ENCODE results near the gene CSNK1A1L.

The CSNK1A1L gene

DNA sequence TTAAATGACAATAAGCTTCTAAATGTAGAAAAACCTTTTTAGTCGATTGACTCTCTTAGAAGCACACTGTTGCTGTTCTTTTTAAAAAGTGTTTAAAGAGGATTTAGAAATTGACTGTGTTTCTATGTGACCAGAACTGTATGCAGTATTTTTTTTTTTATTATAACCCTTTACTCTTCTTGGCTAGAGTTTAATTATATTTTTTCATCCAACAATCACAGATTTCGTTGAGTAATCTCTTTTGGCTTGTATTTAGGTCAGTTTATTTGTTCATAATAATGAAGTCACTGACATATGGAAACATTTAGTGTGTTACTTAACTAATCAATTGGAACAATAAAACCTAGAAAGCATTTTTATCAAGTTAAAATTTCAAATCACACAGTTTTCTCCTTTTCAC lies 19.9 kb downstream of the CSNK1A1L start:
- H3K36me3 ChIP-seq, result no peaks in the 10 kb centered on the region
- no peaks in the 10 kb centered on the region for H3K27me3 ChIP-seq
- H3K4me1 ChIP-seq, result no peaks in the 10 kb centered on the region
- intact Hi-C loops (cut with DNase I; ENCODE audit: low total_unique reads), result no loop called here
- DNase-seq, result no peak
- TF ChIP-seq, protein P1, sequence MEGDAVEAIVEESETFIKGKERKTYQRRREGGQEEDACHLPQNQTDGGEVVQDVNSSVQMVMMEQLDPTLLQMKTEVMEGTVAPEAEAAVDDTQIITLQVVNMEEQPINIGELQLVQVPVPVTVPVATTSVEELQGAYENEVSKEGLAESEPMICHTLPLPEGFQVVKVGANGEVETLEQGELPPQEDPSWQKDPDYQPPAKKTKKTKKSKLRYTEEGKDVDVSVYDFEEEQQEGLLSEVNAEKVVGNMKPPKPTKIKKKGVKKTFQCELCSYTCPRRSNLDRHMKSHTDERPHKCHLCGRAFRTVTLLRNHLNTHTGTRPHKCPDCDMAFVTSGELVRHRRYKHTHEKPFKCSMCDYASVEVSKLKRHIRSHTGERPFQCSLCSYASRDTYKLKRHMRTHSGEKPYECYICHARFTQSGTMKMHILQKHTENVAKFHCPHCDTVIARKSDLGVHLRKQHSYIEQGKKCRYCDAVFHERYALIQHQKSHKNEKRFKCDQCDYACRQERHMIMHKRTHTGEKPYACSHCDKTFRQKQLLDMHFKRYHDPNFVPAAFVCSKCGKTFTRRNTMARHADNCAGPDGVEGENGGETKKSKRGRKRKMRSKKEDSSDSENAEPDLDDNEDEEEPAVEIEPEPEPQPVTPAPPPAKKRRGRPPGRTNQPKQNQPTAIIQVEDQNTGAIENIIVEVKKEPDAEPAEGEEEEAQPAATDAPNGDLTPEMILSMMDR (IDR thresholded peaks at IDR 0.05), result no peak
- no peak overlapping the region for H3K27ac ChIP-seq
- no peaks in the 10 kb centered on the region for H3K9me3 ChIP-seq
- no peak overlapping the region for H3K4me3 ChIP-seq

DNA sequence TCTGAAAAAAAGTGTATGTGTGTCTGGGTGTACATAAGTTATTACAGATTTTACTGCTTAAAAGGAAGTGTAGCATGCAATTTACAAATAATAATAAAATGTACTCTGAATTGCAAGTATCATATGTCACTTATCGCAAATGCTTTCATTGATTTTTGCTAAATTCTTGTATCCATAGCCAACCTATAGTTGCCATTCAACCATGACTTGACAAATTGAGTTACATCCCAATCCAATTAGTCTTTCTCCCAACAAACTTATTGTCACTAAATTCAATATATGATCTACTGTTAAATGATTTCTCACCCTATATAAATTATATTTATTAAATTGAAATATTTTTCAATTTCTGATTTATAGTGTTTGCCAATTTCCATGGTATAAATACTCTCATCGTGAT lies 28.6 kb downstream of the CSNK1A1L start:
- Histone ChIP-seq H3K27me3 (no peaks in the 10 kb centered on the region), H3K9me3 (no peaks in the 10 kb centered on the region), H3K36me3 (no peaks in the 10 kb centered on the region), H3K27ac (no peak overlapping the region), H3K4me3 (no peak overlapping the region), H3K4me1 (no peaks in the 10 kb centered on the region)
- TF ChIP-seq, protein P1 (IDR thresholded peaks at IDR 0.05), result no peak
- intact Hi-C loops (cut with DNase I; ENCODE audit: low total_unique reads), result no loop called here
- DNase-seq, result no peak

DNA sequence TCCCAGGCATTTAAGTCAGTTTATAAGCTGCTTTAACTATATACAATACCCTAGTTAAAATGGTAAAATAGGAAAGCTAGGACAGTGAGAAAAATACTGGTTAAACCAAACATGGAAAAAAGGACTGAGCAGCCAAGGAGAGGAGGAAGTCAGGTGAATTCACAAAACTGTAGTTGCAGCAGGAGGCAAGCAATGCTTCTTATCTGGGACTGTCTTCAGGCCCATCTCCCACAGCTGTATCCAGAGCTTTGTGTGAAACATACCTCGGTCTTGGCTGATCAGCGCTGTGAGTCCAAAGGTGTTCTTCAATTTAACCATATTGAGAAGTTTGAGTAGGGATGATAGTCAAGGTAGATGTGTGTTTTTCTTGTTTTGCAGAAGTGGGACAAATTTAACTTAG lies 30.3 kb downstream of the CSNK1A1L start:
- no peak overlapping the region for H3K27ac ChIP-seq
- H3K4me1 ChIP-seq, result no peaks in the 10 kb centered on the region
- intact Hi-C loops (cut with DNase I; ENCODE audit: low total_unique reads), result no loop called here
- no peak overlapping the region for H3K4me3 ChIP-seq
- TF ChIP-seq, protein P1 (IDR thresholded peaks at IDR 0.05), result no peak
- no peaks in the 10 kb centered on the region for H3K9me3 ChIP-seq
- no peaks in the 10 kb centered on the region for H3K27me3 ChIP-seq
- no peaks in the 10 kb centered on the region for H3K36me3 ChIP-seq
- no peak for DNase-seq

DNA sequence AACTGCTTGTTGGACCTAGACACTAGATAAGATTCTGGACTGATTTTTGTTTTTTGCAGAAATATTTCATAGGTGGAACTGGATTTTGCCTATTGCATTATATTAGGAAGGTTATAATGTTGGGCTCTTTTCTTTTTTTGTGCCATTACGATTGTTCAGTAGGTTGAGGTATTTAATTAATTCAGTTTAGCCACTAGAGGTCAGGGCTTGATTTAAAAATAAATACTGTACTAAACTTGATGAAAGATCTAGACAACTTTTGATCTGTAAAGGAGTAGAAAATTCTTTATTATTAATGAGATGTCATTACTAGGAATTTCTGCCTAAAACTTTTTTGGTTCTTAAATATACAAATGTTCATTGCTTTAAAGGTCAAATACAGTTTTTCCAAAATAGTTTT lies 30.8 kb downstream of the CSNK1A1L start:
- intact Hi-C loops (cut with DNase I; ENCODE audit: low total_unique reads), result no loop called here
- Histone ChIP-seq H3K4me3 (no peak overlapping the region), H3K27ac (no peak overlapping the region), H3K4me1 (no peaks in the 10 kb centered on the region), H3K36me3 (no peaks in the 10 kb centered on the region), H3K9me3 (no peaks in the 10 kb centered on the region), H3K27me3 (no peaks in the 10 kb centered on the region)
- no peak for DNase-seq
- TF ChIP-seq, protein P1 (IDR thresholded peaks at IDR 0.05), result peak; percentile 30 to 51

DNA sequence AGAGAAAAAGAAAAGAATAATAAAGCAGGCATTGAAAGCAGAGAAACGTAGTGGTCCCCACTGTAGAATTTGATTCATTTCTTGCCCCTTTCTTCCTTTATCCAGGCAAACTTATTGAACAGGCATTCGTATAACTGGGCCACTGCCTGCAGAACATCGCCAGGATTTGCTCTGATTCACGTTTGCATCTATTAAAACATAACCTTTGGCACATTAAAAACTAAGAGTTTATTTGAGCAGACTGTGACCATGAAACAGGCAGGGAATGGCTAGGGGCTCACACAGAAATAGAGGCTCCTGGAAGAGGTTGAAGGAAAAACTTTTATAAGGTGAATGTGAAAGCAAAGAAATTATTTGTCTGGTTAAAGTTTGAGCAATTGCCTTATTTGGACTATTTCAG lies 33.4 kb downstream of the CSNK1A1L start:
- TF ChIP-seq, protein P1 (IDR thresholded peaks at IDR 0.05), result no peak
- DNase-seq, result no peak
- intact Hi-C loops (cut with DNase I; ENCODE audit: low total_unique reads), result no loop called here
- Histone ChIP-seq H3K27me3 (no peaks in the 10 kb centered on the region), H3K4me3 (no peak overlapping the region), H3K4me1 (no peaks in the 10 kb centered on the region), H3K9me3 (no peaks in the 10 kb centered on the region), H3K36me3 (no peaks in the 10 kb centered on the region), H3K27ac (no peak overlapping the region)

DNA sequence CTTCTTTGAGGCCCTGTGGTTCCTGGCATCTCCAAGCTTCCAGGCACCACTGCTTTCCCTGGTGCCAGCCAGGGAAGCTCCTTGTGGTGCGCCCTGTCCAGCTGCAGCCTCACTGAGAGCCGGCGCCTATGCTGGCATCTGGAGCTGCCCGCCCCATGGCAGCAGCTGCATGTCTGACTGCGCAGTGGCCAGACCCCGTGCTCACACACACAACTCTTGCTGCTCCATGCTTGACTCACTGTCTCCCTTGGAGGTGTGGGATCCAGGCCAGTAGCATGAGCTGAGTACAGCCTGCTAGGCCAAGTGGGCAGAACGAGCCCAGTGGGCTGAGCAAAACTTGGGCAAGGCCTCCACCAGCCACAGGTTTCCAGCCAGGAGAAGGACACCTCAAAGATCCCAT lies 34.5 kb downstream of the CSNK1A1L start:
- intact Hi-C loops (cut with DNase I; ENCODE audit: low total_unique reads), result no loop called here
- Histone ChIP-seq H3K9me3 (no peaks in the 10 kb centered on the region), H3K36me3 (no peaks in the 10 kb centered on the region), H3K27me3 (no peaks in the 10 kb centered on the region), H3K4me3 (no peak overlapping the region), H3K4me1 (no peaks in the 10 kb centered on the region), H3K27ac (no peak overlapping the region)
- DNase-seq, result no peak
- TF ChIP-seq, protein P1 (IDR thresholded peaks at IDR 0.05), result no peak
